IMR-90 (cell line): ENCODE data around the gene MTMR11. TPM values are rescaled to one million over a fixed set of nuclear protein-coding genes. Genes with fewer than 3 reads are reported as not detected.

Experiments
- ATAC-seq: fragments of 200-7000 bp; cut with Tn5 transposase; 2 replicates; pipeline ENCODE4 v1.9.1; 2020; ENCODE audit warnings: low read depth, mild to moderate bottlenecking, moderate library complexity
- BruUV-seq: library from RNA; stranded (reverse); fragments of 400-500 nt; replicated peaks from 2 replicates; lab custom pipeline; 2021; lab: Mats Ljungman, UMichigan
- CTCF ChIA-PET: fragments of 300-600 bp; formaldehyde crosslinking; extraction: SDS; loops from one replicate; lab custom pipeline; 2021; ENCODE audit warnings: antibody characterized with exemption; lab: Yijun Ruan, JAX
- POLR2A ChIA-PET: fragments of 300-600 bp; sonication (Branson Sonifier 250); formaldehyde crosslinking; loops from one replicate; lab custom pipeline; 2022; ENCODE audit warnings: antibody characterized with exemption; ENCODE audit not compliant: unreplicated experiment; lab: Charles Lee
- DNase-seq: peaks from one replicate; pipeline ENCODE4 v3.0.0; 2013
- H2AFZ ChIP-seq: replicated peaks from 2 replicates; pipeline ENCODE3; 2013; ENCODE audit warnings: low read length, mild to moderate bottlenecking; ENCODE audit not compliant: poor library complexity
- H2AK5ac ChIP-seq: 2 replicates; pipeline ENCODE4 v1.6.1; 2013; ENCODE audit warnings: low read depth, low read length, inconsistent platforms
- H2AK9ac ChIP-seq: replicated peaks from 2 replicates; pipeline ENCODE3; 2013; ENCODE audit warnings: mild to moderate bottlenecking, low read depth, low read length, moderate library complexity; ENCODE audit not compliant: poor library complexity
- H2BK120ac ChIP-seq: 2 replicates; pipeline ENCODE4 v1.6.1; 2013; ENCODE audit warnings: low read depth, low read length, inconsistent platforms
- H2BK15ac ChIP-seq: 3 replicates; pipeline ENCODE4 v1.6.1; 2013; ENCODE audit warnings: low read depth, low read length, inconsistent platforms
- H2BK20ac ChIP-seq: 2 replicates; pipeline ENCODE4 v1.6.1; 2013; ENCODE audit warnings: low read depth, mild to moderate bottlenecking, inconsistent platforms, low read length, moderate library complexity
- H2BK5ac ChIP-seq: 2 replicates; pipeline ENCODE4 v1.6.1; 2013; ENCODE audit warnings: mild to moderate bottlenecking, low read depth, low read length, inconsistent platforms; ENCODE audit not compliant: poor library complexity, severe bottlenecking
- H3K14ac ChIP-seq: replicated peaks from 2 replicates; pipeline ENCODE4 v1.6.1; 2013; ENCODE audit warnings: low read depth, low read length, inconsistent platforms
- H3K18ac ChIP-seq: 2 replicates; pipeline ENCODE4 v1.6.1; 2013; ENCODE audit warnings: low read depth, low read length, control low read depth
- H3K23ac ChIP-seq: 2 replicates; pipeline ENCODE4 v1.6.1; 2013; ENCODE audit warnings: low read depth, low read length, inconsistent platforms
- H3K27ac ChIP-seq: 2 replicates; pipeline ENCODE4 v1.5.1; 2013; ENCODE audit warnings: mild to moderate bottlenecking, control low read depth, low read length; ENCODE audit not compliant: insufficient read depth
- H3K27me3 ChIP-seq: 2 replicates; pipeline ENCODE4 v1.6.1; 2013; ENCODE audit warnings: low read length; ENCODE audit not compliant: control insufficient read depth, insufficient read depth
- H3K36me3 ChIP-seq: 2 replicates; pipeline ENCODE4 v1.6.1; 2013; ENCODE audit warnings: low read length, mixed read lengths; ENCODE audit not compliant: control insufficient read depth, insufficient read depth
- H3K4ac ChIP-seq: 2 replicates; pipeline ENCODE4 v1.6.1; 2013; ENCODE audit warnings: low read depth, low read length, inconsistent platforms
- H3K4me1 ChIP-seq: 2 replicates; pipeline ENCODE4 v1.6.1; 2013; ENCODE audit warnings: low read length, mixed read lengths; ENCODE audit not compliant: control insufficient read depth, insufficient read depth
- H3K4me2 ChIP-seq: 2 replicates; pipeline ENCODE4 v1.6.1; 2013; ENCODE audit warnings: low read depth, mild to moderate bottlenecking, control low read depth, low read length, moderate library complexity
- H3K4me3 ChIP-seq: 2 replicates; pipeline ENCODE4 v1.5.1; 2013; ENCODE audit warnings: low read depth, mild to moderate bottlenecking, control low read depth, low read length, moderate library complexity; ENCODE audit not compliant: insufficient read depth
- H3K56ac ChIP-seq: 2 replicates; pipeline ENCODE4 v1.6.1; 2013; ENCODE audit warnings: low read length, inconsistent platforms; ENCODE audit not compliant: insufficient read depth; ENCODE audit errors: extremely low read depth
- H3K79me1 ChIP-seq, 2 experiments: 2 replicates each; pipeline ENCODE4 v1.6.1; 2013; ENCODE audit warnings: low read length in 2 of 2, inconsistent platforms in 1 of 2, low read depth in 1 of 2
- H3K9ac ChIP-seq: 2 replicates; pipeline ENCODE4 v1.6.1; 2013; ENCODE audit warnings: low read depth, low read length, control low read depth
- H3K9me1 ChIP-seq: 2 replicates; pipeline ENCODE4 v1.6.1; 2013; ENCODE audit warnings: low read length, inconsistent platforms; ENCODE audit not compliant: insufficient read depth
- H3K9me3 ChIP-seq: 2 replicates; pipeline ENCODE4 v1.6.1; 2013; ENCODE audit warnings: low read length; ENCODE audit not compliant: control insufficient read depth, insufficient read depth
- H4K20me1 ChIP-seq: 2 replicates; pipeline ENCODE4 v1.6.1; 2013; ENCODE audit warnings: low read length, inconsistent platforms; ENCODE audit not compliant: insufficient read depth
- H4K5ac ChIP-seq: 2 replicates; pipeline ENCODE4 v1.6.1; 2013; ENCODE audit warnings: mild to moderate bottlenecking, low read depth, low read length, control low read depth
- H4K8ac ChIP-seq, 2 experiments: 2 replicates each; pipeline ENCODE4 v1.6.1; 2013; ENCODE audit warnings: low read depth in 2 of 2, low read length in 2 of 2, control low read depth in 1 of 2, inconsistent platforms in 1 of 2
- H4K91ac ChIP-seq: 2 replicates; pipeline ENCODE4 v1.6.1; 2013; ENCODE audit warnings: low read depth, low read length, inconsistent platforms; ENCODE audit not compliant: insufficient read depth
- CHD1 ChIP-seq: IDR thresholded peaks from 2 replicates; pipeline ENCODE4 v1.6.1; 2012; ENCODE audit warnings: low read depth, low read length, improper control_type of control experiment
- CTCF ChIP-seq: conservative IDR thresholded peaks from 2 replicates; pipeline ENCODE4 v1.5.1; 2012; ENCODE audit warnings: mild to moderate bottlenecking, low read depth, low read length, improper control_type of control experiment
- MXI1 ChIP-seq: IDR thresholded peaks from 2 replicates; pipeline ENCODE4 v1.6.1; 2012; ENCODE audit warnings: low read depth, mild to moderate bottlenecking, low read length, moderate library complexity, borderline replicate concordance
- RAD21 ChIP-seq: IDR thresholded peaks from 2 replicates; pipeline ENCODE4 v1.6.1; 2012; ENCODE audit warnings: low read length, improper control_type of control experiment
- RCOR1 ChIP-seq: IDR thresholded peaks from 2 replicates; pipeline ENCODE4 v1.6.1; 2012; ENCODE audit warnings: mild to moderate bottlenecking, low read length, improper control_type of control experiment; ENCODE audit not compliant: insufficient replicate concordance
- SMC3 ChIP-seq: fragments of 150-350 bp; IDR thresholded peaks from 2 replicates; pipeline ENCODE4 v1.6.1; 2016; ENCODE audit warnings: low read depth, mild to moderate bottlenecking, antibody characterized with exemption, low read length, moderate library complexity
- USF2 ChIP-seq: fragments of 150-350 bp; IDR thresholded peaks from 2 replicates; pipeline ENCODE4 v1.6.1; 2017; ENCODE audit warnings: mild to moderate bottlenecking, antibody characterized with exemption, low read length, low read depth
- WGBS, 2 experiments: methylation state at CpG; one replicate each; pipeline versions ENCODE4 v1.1.5 to v1.1.7; 2013; ENCODE audit warnings: missing lambda C conversion rate in 2 of 2; ENCODE audit not compliant: insufficient read length in 1 of 2; ENCODE audit errors: extremely low coverage in 2 of 2; 5-methylcytosine and 5-hydroxymethylcytosine counted together
- dilution Hi-C: fragments of 300-500 bp; cut with HindIII; formaldehyde crosslinking; loops from one replicate; pipeline ENCODE4 v1.14.3; 2018; ENCODE audit warnings: low sequenced_read_pairs; ENCODE audit not compliant: unreplicated experiment
- in situ Hi-C: fragments of 300-500 bp; cut with MboI; formaldehyde crosslinking; loops from 3 replicates; pipeline ENCODE4 v1.14.3; 2019; ENCODE audit warnings: low sequenced_read_pairs, inconsistent platforms, mixed read lengths
- intact Hi-C: fragments of 100-400 bp; cut with micrococcal nuclease; formaldehyde crosslinking; loops from 2 replicates; pipeline ENCODE4 v1.10.0; 2022
- polyA plus RNA-seq, 3 experiments: library from polyadenylated mRNA; depleted of rRNA; stranded (reverse); fragments of >200 nt; gene quantifications; 2 replicates each; pipeline ENCODE4 v1.2.3, GENCODE V29; 2012; ENCODE audit warnings: low replicate concordance in 1 of 3
- total RNA-seq: library from RNA; depleted of rRNA; stranded (reverse); fragments of >200 nt; gene quantifications from 2 replicates; pipeline ENCODE4 v1.2.3, GENCODE V29; 2012

MTMR11 gene
- total and polyA plus RNA-seq, 2 of the 4 experiments (the other 2 are of a cell fraction), result 2.0 to 14.6 TPM

- H4K5ac ChIP-seq, result no peak overlapping the region
- H3K27me3 ChIP-seq, result no peaks in the 10 kb centered on the region
- no peak for ATAC-seq
- no peak overlapping the region for H3K14ac ChIP-seq
- 90% methylated on average over 5 of the region's 10 CpGs; no CpG with 5 or more reads in 1 of the 2 experiments for WGBS, 2 experiments
- no peak overlapping the region for H2BK120ac ChIP-seq
- no peak overlapping the region for H3K4ac ChIP-seq
- no peak overlapping the region for H3K9ac ChIP-seq
- no peak overlapping the region for H2BK20ac ChIP-seq
- H3K4me2 ChIP-seq, result no peak overlapping the region
- H3K36me3 ChIP-seq, result peaks cover 28% of the 10 kb centered on the region
- DNase-seq, result no peak
- peaks cover 3% of the 10 kb centered on the region for H3K4me1 ChIP-seq
- H3K56ac ChIP-seq, result no peak overlapping the region
- peaks cover 22 to 45% of the 10 kb centered on the region in 2 experiments for H3K79me1 ChIP-seq
- no peak overlapping the region for H3K4me3 ChIP-seq
- BruUV-seq, result no TSS peak
- dilution Hi-C loops (no loop called here), intact Hi-C loops (no loop called here), in situ Hi-C loops (no loop called here)
- H4K20me1 ChIP-seq, result peaks cover 8% of the 10 kb centered on the region; the same call in 1 of the 2 replicates
- H3K9me1 ChIP-seq, result peaks cover 5% of the 10 kb centered on the region; the same call in 1 of the 2 replicates
- H3K23ac ChIP-seq, result no peak overlapping the region
- H4K91ac ChIP-seq, result no peak overlapping the region
- no peak overlapping the region for H3K18ac ChIP-seq
- H2BK15ac ChIP-seq, result no peak overlapping the region
- H2AFZ ChIP-seq, result no peak overlapping the region
- no peak overlapping the region for H2BK5ac ChIP-seq
- H2AK5ac ChIP-seq, result no peak overlapping the region
- TF ChIP-seq MXI1 (no peak), RCOR1 (no peak), SMC3 (no peak), RAD21 (no peak), CTCF (no peak), CHD1 (no peak), USF2 (no peak)
- H3K27ac ChIP-seq, result no peak overlapping the region
- ChIA-PET POLR2A (no interaction called here), CTCF (no interaction called here)
- H4K8ac ChIP-seq, result no peak overlapping the region
- H3K9me3 ChIP-seq, result no peaks in the 10 kb centered on the region
- H2AK9ac ChIP-seq, result no peak overlapping the region
These were observed 13.1 kb downstream of the MTMR11 start for GRCh38 chr1:149923626-149924025.
